IMR-90 (cell line): ENCODE results near the gene TMTC1. TPM values are rescaled to one million over a fixed set of nuclear protein-coding genes. Genes with fewer than 3 reads are reported as not detected.
A peak's percentile ranks its signal among the peaks of the same experiment; 100 is the strongest.

Experiments
- ATAC-seq: fragments of 200-7000 bp; cut with Tn5 transposase; 2 replicates; pipeline ENCODE4 v1.9.1; 2020; ENCODE audit warnings: low read depth, mild to moderate bottlenecking, moderate library complexity
- BruUV-seq: library from RNA; stranded (reverse); fragments of 400-500 nt; replicated peaks from 2 replicates; lab custom pipeline; 2021; lab: Mats Ljungman, UMichigan
- CTCF ChIA-PET: fragments of 300-600 bp; formaldehyde crosslinking; extraction: SDS; loops from one replicate; lab custom pipeline; 2021; ENCODE audit warnings: antibody characterized with exemption; lab: Yijun Ruan, JAX
- POLR2A ChIA-PET: fragments of 300-600 bp; sonication (Branson Sonifier 250); formaldehyde crosslinking; loops from one replicate; lab custom pipeline; 2022; ENCODE audit warnings: antibody characterized with exemption; ENCODE audit not compliant: unreplicated experiment; lab: Charles Lee
- DNase-seq: peaks from one replicate; pipeline ENCODE4 v3.0.0; 2013
- H2AFZ ChIP-seq: replicated peaks from 2 replicates; pipeline ENCODE3; 2013; ENCODE audit warnings: low read length, mild to moderate bottlenecking; ENCODE audit not compliant: poor library complexity
- H2AK5ac ChIP-seq: 2 replicates; pipeline ENCODE4 v1.6.1; 2013; ENCODE audit warnings: low read depth, low read length, inconsistent platforms
- H2AK9ac ChIP-seq: replicated peaks from 2 replicates; pipeline ENCODE3; 2013; ENCODE audit warnings: mild to moderate bottlenecking, low read depth, low read length, moderate library complexity; ENCODE audit not compliant: poor library complexity
- H2BK120ac ChIP-seq: 2 replicates; pipeline ENCODE4 v1.6.1; 2013; ENCODE audit warnings: low read depth, low read length, inconsistent platforms
- H2BK15ac ChIP-seq: 3 replicates; pipeline ENCODE4 v1.6.1; 2013; ENCODE audit warnings: low read depth, low read length, inconsistent platforms
- H2BK20ac ChIP-seq: 2 replicates; pipeline ENCODE4 v1.6.1; 2013; ENCODE audit warnings: low read depth, mild to moderate bottlenecking, inconsistent platforms, low read length, moderate library complexity
- H2BK5ac ChIP-seq: 2 replicates; pipeline ENCODE4 v1.6.1; 2013; ENCODE audit warnings: mild to moderate bottlenecking, low read depth, low read length, inconsistent platforms; ENCODE audit not compliant: poor library complexity, severe bottlenecking
- H3K14ac ChIP-seq: replicated peaks from 2 replicates; pipeline ENCODE4 v1.6.1; 2013; ENCODE audit warnings: low read depth, low read length, inconsistent platforms
- H3K18ac ChIP-seq: 2 replicates; pipeline ENCODE4 v1.6.1; 2013; ENCODE audit warnings: low read depth, low read length, control low read depth
- H3K23ac ChIP-seq: 2 replicates; pipeline ENCODE4 v1.6.1; 2013; ENCODE audit warnings: low read depth, low read length, inconsistent platforms
- H3K27ac ChIP-seq: 2 replicates; pipeline ENCODE4 v1.5.1; 2013; ENCODE audit warnings: mild to moderate bottlenecking, control low read depth, low read length; ENCODE audit not compliant: insufficient read depth
- H3K27me3 ChIP-seq: 2 replicates; pipeline ENCODE4 v1.6.1; 2013; ENCODE audit warnings: low read length; ENCODE audit not compliant: control insufficient read depth, insufficient read depth
- H3K36me3 ChIP-seq: 2 replicates; pipeline ENCODE4 v1.6.1; 2013; ENCODE audit warnings: low read length, mixed read lengths; ENCODE audit not compliant: control insufficient read depth, insufficient read depth
- H3K4ac ChIP-seq: 2 replicates; pipeline ENCODE4 v1.6.1; 2013; ENCODE audit warnings: low read depth, low read length, inconsistent platforms
- H3K4me1 ChIP-seq: 2 replicates; pipeline ENCODE4 v1.6.1; 2013; ENCODE audit warnings: low read length, mixed read lengths; ENCODE audit not compliant: control insufficient read depth, insufficient read depth
- H3K4me2 ChIP-seq: 2 replicates; pipeline ENCODE4 v1.6.1; 2013; ENCODE audit warnings: low read depth, mild to moderate bottlenecking, control low read depth, low read length, moderate library complexity
- H3K4me3 ChIP-seq: 2 replicates; pipeline ENCODE4 v1.5.1; 2013; ENCODE audit warnings: low read depth, mild to moderate bottlenecking, control low read depth, low read length, moderate library complexity; ENCODE audit not compliant: insufficient read depth
- H3K56ac ChIP-seq: 2 replicates; pipeline ENCODE4 v1.6.1; 2013; ENCODE audit warnings: low read length, inconsistent platforms; ENCODE audit not compliant: insufficient read depth; ENCODE audit errors: extremely low read depth
- H3K79me1 ChIP-seq, 2 experiments: 2 replicates each; pipeline ENCODE4 v1.6.1; 2013; ENCODE audit warnings: low read length in 2 of 2, inconsistent platforms in 1 of 2, low read depth in 1 of 2
- H3K9ac ChIP-seq: 2 replicates; pipeline ENCODE4 v1.6.1; 2013; ENCODE audit warnings: low read depth, low read length, control low read depth
- H3K9me1 ChIP-seq: 2 replicates; pipeline ENCODE4 v1.6.1; 2013; ENCODE audit warnings: low read length, inconsistent platforms; ENCODE audit not compliant: insufficient read depth
- H3K9me3 ChIP-seq: 2 replicates; pipeline ENCODE4 v1.6.1; 2013; ENCODE audit warnings: low read length; ENCODE audit not compliant: control insufficient read depth, insufficient read depth
- H4K20me1 ChIP-seq: 2 replicates; pipeline ENCODE4 v1.6.1; 2013; ENCODE audit warnings: low read length, inconsistent platforms; ENCODE audit not compliant: insufficient read depth
- H4K5ac ChIP-seq: 2 replicates; pipeline ENCODE4 v1.6.1; 2013; ENCODE audit warnings: mild to moderate bottlenecking, low read depth, low read length, control low read depth
- H4K8ac ChIP-seq, 2 experiments: 2 replicates each; pipeline ENCODE4 v1.6.1; 2013; ENCODE audit warnings: low read depth in 2 of 2, low read length in 2 of 2, control low read depth in 1 of 2, inconsistent platforms in 1 of 2
- H4K91ac ChIP-seq: 2 replicates; pipeline ENCODE4 v1.6.1; 2013; ENCODE audit warnings: low read depth, low read length, inconsistent platforms; ENCODE audit not compliant: insufficient read depth
- BHLHE40 ChIP-seq: fragments of 150-350 bp; IDR thresholded peaks from 2 replicates; pipeline ENCODE4 v1.6.1; 2016; ENCODE audit warnings: mild to moderate bottlenecking, low read depth, low read length
- FOS ChIP-seq: fragments of 150-350 bp; IDR thresholded peaks from 2 replicates; pipeline ENCODE4 v1.6.1; 2016; ENCODE audit warnings: low read depth, low read length
- RCOR1 ChIP-seq: IDR thresholded peaks from 2 replicates; pipeline ENCODE4 v1.6.1; 2012; ENCODE audit warnings: mild to moderate bottlenecking, low read length, improper control_type of control experiment; ENCODE audit not compliant: insufficient replicate concordance
- WGBS, 2 experiments: methylation state at CpG; one replicate each; pipeline versions ENCODE4 v1.1.5 to v1.1.7; 2013; ENCODE audit warnings: missing lambda C conversion rate in 2 of 2; ENCODE audit not compliant: insufficient read length in 1 of 2; ENCODE audit errors: extremely low coverage in 2 of 2; 5-methylcytosine and 5-hydroxymethylcytosine counted together
- dilution Hi-C: fragments of 300-500 bp; cut with HindIII; formaldehyde crosslinking; loops from one replicate; pipeline ENCODE4 v1.14.3; 2018; ENCODE audit warnings: low sequenced_read_pairs; ENCODE audit not compliant: unreplicated experiment
- in situ Hi-C: fragments of 300-500 bp; cut with MboI; formaldehyde crosslinking; loops from 3 replicates; pipeline ENCODE4 v1.14.3; 2019; ENCODE audit warnings: low sequenced_read_pairs, inconsistent platforms, mixed read lengths
- intact Hi-C: fragments of 100-400 bp; cut with micrococcal nuclease; formaldehyde crosslinking; loops from 2 replicates; pipeline ENCODE4 v1.10.0; 2022
- polyA plus RNA-seq, 3 experiments: library from polyadenylated mRNA; depleted of rRNA; stranded (reverse); fragments of >200 nt; gene quantifications; 2 replicates each; pipeline ENCODE4 v1.2.3, GENCODE V29; 2012; ENCODE audit warnings: low replicate concordance in 1 of 3
- total RNA-seq: library from RNA; depleted of rRNA; stranded (reverse); fragments of >200 nt; gene quantifications from 2 replicates; pipeline ENCODE4 v1.2.3, GENCODE V29; 2012

TMTC1 gene
- total and polyA plus RNA-seq, 2 of the 4 experiments (the other 2 are of a cell fraction) = 12.5 to 36.4 TPM

DNA sequence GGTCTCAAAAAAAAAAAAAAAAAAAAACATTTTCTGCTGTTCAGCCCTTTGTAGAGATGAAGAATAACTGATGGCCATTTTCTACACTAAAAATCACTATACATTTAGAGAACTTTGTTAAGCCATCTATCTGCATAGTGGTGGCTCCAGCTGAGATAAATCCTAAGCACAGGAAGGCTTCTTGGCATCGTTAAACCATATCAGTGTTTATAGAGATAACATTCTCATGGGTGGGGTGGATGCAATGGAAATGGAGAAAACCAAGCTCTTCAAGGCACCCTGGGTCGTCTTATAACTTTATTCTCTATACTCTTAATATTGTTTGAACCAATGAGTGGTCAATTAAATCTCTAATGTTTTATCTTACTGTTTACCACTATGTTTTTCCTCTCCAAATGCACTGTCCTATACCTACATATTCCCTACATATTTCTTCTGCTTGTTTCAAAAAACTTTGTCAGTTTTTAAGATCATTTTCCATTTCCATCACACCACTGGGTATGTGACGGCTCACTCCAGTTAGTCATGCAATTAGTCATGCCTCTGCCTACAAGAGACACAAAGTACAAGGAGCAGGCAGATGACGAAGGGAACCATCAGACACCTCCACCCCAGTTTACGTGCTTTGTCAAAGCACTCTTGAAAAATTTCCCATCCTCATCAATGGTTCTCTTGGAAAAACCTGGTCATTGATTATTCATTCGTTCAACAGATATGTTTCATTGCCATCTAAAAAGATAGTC lies 166.9 kb downstream of the TMTC1 start:
- WGBS, 2 experiments = 20% methylated on average over 2 of the region's 6 CpGs; no CpG with 5 or more reads in 1 of the 2 experiments
- Histone ChIP-seq H2BK15ac (no peak overlapping the region), H4K5ac (no peak overlapping the region), H3K9ac (no peak overlapping the region), H2BK20ac (peak overlapping the region; percentile 69; the same call in 1 of the 2 replicates), H3K4me3 (no peak overlapping the region), H3K9me1 (peaks cover 4% of the 10 kb centered on the region; the same call in 1 of the 2 replicates), H3K27ac (no peak overlapping the region), H3K14ac (no peak overlapping the region; the same call in 1 of the 2 replicates), H3K4me2 (peak overlapping the region; percentile 0; the same call in 1 of the 2 replicates), H3K27me3 (no peaks in the 10 kb centered on the region), H2AK9ac (no peak overlapping the region), H3K36me3 (peaks cover 9% of the 10 kb centered on the region; the same call in 1 of the 2 replicates), H3K4ac (no peak overlapping the region; the same call in 1 of the 2 replicates), H3K9me3 (no peaks in the 10 kb centered on the region), H4K8ac (no peak overlapping the region), H3K4me1 (peaks cover 9% of the 10 kb centered on the region), H2AFZ (no peak overlapping the region), H3K79me1 (peaks cover 0 to 4% of the 10 kb centered on the region in 2 experiments; a peak in 2 of 4 replicates), H3K18ac (no peak overlapping the region; the same call in 1 of the 2 replicates), H2BK120ac (no peak overlapping the region), H2BK5ac (peak overlapping the region; percentile 48), H3K56ac (no peak overlapping the region), H4K20me1 (no peaks in the 10 kb centered on the region), H3K23ac (no peak overlapping the region), H4K91ac (no peak overlapping the region), H2AK5ac (0 out of 2 replicates have a peak overlapping the region, but pooled peaks have one; percentile 52)
- POLR2A ChIA-PET = no interaction called here
- TF ChIP-seq BHLHE40 = peak; percentile 50; the same call in 1 of the 2 replicates
- no peak for TF ChIP-seq RCOR1
- peak; percentile 73 for TF ChIP-seq FOS
- intact Hi-C loops (no loop called here), dilution Hi-C loops (no loop called here), in situ Hi-C loops (no loop called here)
- CTCF ChIA-PET = interaction anchor here (0.8 kb wide), 1 partner anchor 71 kb away, joined by 3 read pairs; no protein-coding TSS in a partner anchor
- peak; percentile 77 for ATAC-seq
- BruUV-seq = no TSS peak
- DNase-seq = peak; percentile 90
